ENCODE measurements around the gene LTV1. TPM values are rescaled to one million over a fixed set of nuclear protein-coding genes. Genes with fewer than 3 reads are reported as not detected.
"Not testable (repeated sequence)": the region's sequence is repeated elsewhere in the genome, so short reads cannot be mapped to it uniquely, and the experiment has no call there.

LTV1 gene, protein sequence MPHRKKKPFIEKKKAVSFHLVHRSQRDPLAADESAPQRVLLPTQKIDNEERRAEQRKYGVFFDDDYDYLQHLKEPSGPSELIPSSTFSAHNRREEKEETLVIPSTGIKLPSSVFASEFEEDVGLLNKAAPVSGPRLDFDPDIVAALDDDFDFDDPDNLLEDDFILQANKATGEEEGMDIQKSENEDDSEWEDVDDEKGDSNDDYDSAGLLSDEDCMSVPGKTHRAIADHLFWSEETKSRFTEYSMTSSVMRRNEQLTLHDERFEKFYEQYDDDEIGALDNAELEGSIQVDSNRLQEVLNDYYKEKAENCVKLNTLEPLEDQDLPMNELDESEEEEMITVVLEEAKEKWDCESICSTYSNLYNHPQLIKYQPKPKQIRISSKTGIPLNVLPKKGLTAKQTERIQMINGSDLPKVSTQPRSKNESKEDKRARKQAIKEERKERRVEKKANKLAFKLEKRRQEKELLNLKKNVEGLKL
- total RNA-seq = 18.0 and 23.3 TPM in 2 replicates

DNA sequence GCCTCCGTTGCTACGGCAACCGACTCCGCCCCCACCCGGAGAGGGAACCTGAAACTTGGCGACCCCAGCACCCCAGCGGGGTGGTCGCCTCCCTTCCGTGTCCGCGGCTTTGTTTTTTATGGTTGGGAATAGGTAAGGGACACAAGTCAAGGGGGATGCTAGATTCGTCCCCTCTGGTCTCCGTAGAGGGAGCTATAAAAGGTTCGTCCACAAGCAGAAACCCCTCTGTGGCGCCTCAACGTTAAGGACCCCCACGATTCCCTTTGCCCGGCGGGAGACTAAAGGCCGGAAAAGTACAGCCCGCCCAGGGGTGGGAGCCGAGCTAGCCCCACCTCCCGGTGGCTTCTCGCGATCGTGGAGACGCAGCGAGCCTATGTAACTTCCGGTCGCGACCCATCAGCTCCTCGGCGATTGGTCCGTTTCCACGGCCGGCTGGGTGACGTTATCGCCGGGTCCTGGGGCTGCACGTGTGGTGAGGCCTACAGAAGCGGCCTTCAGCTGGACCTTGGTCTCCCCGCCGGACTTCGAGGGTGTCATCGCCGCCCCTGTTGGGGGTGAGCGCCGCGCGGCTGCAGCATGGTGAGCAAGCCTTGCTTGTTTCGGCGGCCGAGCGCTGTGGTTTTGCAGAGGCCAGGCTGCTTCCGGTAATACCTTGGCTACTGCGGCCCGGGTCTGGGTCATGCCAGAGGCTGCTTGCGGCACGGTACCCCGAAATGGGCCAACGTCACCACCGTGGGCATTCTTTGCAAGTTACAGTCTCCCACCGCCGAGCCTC, at the start of gene LTV1:
Gene LTV1 (plus strand): TSS at position 437 of the 775 bp plus-strand sequence. CDS start 140 bp downstream, at position 577.
- DNase-seq (ENCODE audit: low read depth) = peak; percentile 60
- TF ChIP-seq, protein P1, sequence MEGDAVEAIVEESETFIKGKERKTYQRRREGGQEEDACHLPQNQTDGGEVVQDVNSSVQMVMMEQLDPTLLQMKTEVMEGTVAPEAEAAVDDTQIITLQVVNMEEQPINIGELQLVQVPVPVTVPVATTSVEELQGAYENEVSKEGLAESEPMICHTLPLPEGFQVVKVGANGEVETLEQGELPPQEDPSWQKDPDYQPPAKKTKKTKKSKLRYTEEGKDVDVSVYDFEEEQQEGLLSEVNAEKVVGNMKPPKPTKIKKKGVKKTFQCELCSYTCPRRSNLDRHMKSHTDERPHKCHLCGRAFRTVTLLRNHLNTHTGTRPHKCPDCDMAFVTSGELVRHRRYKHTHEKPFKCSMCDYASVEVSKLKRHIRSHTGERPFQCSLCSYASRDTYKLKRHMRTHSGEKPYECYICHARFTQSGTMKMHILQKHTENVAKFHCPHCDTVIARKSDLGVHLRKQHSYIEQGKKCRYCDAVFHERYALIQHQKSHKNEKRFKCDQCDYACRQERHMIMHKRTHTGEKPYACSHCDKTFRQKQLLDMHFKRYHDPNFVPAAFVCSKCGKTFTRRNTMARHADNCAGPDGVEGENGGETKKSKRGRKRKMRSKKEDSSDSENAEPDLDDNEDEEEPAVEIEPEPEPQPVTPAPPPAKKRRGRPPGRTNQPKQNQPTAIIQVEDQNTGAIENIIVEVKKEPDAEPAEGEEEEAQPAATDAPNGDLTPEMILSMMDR (conservative IDR thresholded peaks at IDR 0.05; ENCODE audit: low read depth, low read length) = no peak
- peak within 1 kb of the TSS; percentile 95 for H3K4me3 ChIP-seq (ENCODE audit: low read depth, low read length)

DNA sequence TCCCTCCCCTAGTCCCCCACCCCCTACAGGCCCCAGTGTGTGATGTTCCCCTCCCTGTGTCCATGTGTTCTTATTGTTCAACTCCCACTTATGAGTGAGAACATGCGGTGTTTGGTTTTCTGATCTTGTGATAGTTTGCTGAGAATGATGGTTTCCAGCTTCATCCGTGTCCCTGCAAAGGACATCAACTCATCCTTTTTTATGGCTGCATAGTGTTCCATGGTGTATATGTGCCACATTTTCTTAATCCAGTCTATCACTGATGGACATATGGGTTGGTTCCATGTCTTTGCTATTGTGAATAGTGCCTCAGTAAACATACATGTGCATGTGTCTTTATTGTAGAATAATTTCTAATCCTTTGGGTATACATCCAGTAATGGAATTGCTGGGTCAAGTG, 46.6 kb upstream of the LTV1 start:
- not testable (repeated sequence) for H3K4me3 ChIP-seq (ENCODE audit: low read depth, low read length); DNase-seq (ENCODE audit: low read depth)

DNA sequence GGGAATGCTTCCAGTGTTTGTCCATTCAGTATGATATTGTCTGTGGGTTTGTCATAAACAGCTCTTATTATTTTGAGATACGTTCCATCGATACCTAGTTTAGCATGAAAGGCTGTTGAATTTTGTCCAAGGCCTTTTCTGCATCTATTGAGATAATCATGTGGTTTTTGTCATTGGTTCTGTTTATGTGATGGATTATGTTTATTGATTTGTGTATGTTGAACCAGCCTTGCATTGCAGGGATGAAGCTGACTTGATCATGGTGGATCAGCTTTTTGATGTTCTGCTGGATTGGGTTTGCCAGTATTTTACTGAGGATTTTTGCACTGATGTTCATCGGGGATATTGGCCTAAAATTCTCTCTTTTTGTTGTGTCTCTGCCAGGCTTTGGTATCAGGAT, 44.7 kb upstream of the LTV1 start:
- DNase-seq (ENCODE audit: low read depth); H3K4me3 ChIP-seq (ENCODE audit: low read depth, low read length): not testable (repeated sequence)

DNA sequence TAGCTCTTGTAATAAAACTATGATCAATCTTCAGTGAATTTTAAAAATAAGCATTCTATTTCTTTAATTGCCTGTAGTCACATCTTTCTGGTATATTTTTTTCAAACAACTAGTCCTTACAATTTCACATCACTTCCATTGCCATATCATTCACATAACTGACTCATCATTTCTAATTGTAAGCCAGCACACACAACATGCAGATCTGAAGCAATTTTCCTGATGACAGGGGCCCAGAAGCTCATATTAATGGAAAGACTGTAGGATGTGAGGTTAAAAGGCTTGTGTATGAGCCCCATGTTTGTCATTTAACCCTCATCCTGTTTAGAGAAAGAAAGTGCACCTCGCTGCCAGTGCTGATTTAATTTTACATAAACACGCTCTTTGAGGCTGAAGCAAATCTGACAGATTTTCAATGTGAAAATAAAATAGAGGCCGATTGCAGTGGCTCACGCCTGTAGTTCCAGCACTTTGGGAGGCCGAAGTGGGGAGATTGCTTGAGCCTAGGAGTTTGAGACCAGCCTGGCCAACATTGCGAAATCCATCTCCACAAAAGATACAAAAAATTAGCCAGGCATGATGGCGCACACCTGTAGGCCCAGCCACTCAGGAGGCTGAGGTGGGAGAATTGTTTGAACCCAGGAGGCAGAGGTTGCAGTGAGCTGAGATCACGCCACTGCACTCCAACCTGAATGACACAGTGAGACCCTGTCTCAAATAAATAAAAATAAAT, 40.1 kb upstream of the LTV1 start:
- no peak overlapping the region for H3K4me3 ChIP-seq (ENCODE audit: low read depth, low read length)
- TF ChIP-seq, protein P1 (conservative IDR thresholded peaks at IDR 0.05; ENCODE audit: low read depth, low read length) = no peak
- no peak for DNase-seq (ENCODE audit: low read depth)

DNA sequence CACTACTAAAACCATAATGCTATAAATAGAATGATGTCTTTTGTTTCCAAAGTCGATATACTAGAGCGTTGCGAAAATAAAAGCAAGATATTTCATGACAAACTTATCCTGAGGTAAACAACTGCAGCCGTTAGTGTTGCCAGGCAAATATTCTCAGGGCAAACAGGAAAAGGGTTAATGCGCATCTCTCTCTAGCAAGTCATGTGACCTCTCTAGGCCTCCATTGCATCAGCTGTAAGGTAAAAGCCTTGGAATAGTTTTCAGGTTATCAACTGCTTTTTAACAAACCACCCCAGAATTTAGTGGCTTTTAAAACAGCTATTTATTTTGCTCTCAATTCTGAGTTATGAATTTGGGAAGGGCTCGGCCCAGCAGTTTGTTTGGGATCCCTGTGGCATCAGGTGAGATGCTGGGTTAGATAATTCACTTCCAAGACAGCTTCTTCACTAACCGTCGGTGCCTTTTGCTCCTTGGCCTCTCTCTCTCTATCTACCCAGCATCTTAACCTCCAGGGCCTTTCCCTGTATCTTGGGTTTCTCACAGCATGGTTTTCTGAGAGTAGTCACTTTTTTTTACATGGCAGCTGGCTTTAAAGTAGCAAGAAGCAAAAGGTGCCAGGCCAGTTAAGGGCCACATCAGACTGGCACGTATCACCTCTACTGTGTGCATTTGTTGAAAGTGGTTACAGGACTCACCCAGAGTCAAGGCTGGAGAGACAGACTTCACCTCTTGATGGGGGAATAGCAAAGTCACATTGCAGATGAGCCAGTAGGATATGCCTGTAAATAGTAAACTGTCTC, 39.2 kb upstream of the LTV1 start:
- no peak for DNase-seq (ENCODE audit: low read depth)
- TF ChIP-seq, protein P1 (conservative IDR thresholded peaks at IDR 0.05; ENCODE audit: low read depth, low read length) = no peak

DNA sequence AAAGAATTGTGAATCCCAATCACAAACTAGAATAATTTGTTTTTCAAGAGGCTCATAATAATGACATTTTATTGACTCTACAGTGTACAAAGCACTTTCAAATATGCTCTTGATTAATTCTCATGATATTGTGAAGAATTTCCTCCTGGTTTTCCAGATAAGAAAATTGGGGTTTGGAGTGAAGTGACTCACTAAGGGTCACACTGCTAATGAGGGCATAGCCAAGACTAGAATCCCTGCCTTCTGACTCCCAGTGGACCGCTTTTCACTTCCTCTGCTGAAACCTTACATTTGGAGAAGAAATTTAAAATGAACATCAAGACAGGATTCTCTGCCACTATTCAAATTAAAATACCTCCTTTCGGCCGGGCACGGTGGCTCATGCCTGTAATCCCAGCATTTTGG, 38.3 kb upstream of the LTV1 start:
- H3K4me3 ChIP-seq (ENCODE audit: low read depth, low read length) = no peak overlapping the region
- DNase-seq (ENCODE audit: low read depth) = no peak
- TF ChIP-seq, protein P1 (conservative IDR thresholded peaks at IDR 0.05; ENCODE audit: low read depth, low read length) = no peak

More for the DNA sequence above, 39.2 kb upstream of the LTV1 start:
- H3K4me3 ChIP-seq (ENCODE audit: low read depth, low read length) = no peak overlapping the region

DNA sequence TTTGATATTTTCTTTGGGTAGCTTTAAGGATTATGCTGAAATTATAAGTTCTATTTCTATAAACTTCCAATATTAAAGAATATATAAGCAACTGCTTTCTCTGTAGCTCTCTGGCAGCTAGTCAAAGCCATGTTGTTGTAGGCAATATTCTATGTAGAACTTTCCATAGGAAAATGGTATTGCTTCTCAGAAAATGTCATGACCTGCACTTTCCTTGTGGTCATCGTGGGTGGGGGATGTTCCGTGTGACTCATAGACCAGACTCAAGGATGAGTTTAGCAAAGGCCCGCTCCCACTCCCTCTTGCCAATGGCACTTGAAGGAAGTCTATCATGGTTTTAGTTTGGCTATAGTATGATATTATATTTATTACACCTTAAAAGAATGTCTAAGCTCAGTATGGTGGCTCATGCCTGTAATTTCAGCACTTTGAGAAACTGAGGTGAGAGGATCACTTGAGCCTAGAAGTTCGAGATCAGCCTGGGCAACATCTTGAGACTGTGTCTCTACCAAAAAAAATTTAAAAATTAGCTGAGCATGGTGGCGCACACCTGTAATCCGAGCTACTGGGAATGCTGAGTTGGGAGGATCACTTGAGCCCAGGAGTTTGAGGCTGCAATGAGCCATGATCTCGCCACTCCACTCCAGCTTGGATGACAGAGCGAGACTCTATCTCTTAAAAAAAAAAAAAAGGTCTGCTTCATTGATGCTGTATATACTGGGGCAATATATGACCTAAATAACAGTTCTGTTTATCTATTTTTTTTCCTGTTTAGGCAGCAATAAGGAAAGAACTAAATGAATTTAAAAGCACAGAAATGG, 36.6 kb upstream of the LTV1 start:
- TF ChIP-seq, protein P1 (conservative IDR thresholded peaks at IDR 0.05; ENCODE audit: low read depth, low read length) = no peak
- H3K4me3 ChIP-seq (ENCODE audit: low read depth, low read length) = no peak overlapping the region
- no peak for DNase-seq (ENCODE audit: low read depth)

All from epithelial cell of proximal tubule (primary cell).